HG03139 (cell line): ENCODE results near the gene RPH3AL.
"Not testable (repeated sequence)": the region's sequence is repeated elsewhere in the genome, so short reads cannot be mapped to it uniquely, and the experiment has no call there.

ENCODE experiments used
- ATAC-seq: cut with Tn5 transposase; IDR thresholded peaks from one replicate; pipeline ENCODE4 v1.9.1; 2021; ENCODE audit not compliant: unreplicated experiment

Gene RPH3AL

DNA sequence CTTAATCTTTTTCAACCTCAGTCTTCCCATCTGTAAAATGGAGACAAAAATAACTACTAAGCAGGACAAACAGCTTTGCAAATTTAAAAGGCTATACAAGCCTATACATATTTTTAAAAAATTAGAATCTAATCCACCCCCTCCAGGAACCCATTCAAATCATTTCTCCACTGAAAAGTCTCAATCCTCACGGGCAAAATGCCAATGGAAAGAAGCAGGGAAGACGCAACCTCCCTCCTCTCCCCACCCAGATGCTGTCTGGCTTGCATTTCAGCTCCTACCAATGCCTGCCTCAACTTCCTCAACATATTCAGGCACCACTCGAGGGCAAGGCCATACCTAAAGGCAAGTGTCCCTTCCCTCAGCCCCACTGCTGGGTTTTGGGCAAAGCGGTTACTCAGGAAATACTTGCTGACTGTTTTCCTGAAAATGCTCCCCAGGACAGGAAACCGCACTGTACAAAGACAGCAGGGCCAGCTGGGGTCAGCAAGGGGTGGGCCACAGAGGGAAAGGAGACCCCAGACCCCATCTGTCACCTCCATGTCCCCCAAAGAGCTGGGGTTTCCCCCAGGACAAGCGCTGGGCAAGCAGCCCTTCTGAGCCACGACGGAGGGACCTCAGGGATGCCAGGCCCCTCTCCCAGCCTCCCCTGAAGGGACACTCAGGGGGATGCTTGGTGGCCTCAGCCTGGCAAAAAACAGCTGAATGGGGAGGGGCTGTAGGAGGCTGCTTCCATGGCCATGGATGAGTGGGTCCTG is 123.5 kb downstream of the RPH3AL start:
- no peak for ATAC-seq

DNA sequence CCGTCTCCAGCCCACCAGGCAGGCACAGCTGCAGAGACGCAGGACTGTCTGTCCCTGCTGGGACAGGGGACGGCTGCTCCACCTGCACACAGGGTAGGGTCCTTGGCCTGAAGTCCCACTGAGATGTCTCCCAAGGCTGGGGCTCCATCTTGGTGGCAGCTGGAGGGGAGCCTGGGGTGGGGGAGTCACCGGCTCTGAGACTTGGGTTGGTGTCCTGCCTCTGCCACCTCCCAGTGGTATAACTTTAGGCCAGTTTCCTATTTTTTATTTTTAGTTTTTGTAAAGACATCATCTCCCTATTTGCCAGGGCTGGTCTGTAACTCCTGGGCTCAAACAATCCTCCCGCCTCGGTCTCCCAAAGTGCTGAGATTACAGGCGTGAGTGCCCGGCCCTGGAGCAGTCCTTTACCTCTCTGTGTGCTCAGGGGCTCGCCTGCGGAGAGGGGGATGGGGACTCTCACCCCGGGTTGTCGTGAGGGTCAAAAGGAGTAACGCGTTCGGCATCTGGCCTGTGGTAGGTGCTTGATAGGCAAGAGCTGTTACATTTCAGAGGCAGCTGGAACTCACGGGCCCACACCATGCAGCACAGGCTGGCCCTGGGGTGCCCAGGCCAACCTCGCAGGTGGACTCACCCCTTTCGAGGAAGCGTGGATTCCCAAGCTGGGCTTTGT is 124.5 kb downstream of the RPH3AL start:
- ATAC-seq: no peak

GRCh38 chr17:227078-227945 is 125.3 kb downstream of the RPH3AL start:
- no peak for ATAC-seq

DNA sequence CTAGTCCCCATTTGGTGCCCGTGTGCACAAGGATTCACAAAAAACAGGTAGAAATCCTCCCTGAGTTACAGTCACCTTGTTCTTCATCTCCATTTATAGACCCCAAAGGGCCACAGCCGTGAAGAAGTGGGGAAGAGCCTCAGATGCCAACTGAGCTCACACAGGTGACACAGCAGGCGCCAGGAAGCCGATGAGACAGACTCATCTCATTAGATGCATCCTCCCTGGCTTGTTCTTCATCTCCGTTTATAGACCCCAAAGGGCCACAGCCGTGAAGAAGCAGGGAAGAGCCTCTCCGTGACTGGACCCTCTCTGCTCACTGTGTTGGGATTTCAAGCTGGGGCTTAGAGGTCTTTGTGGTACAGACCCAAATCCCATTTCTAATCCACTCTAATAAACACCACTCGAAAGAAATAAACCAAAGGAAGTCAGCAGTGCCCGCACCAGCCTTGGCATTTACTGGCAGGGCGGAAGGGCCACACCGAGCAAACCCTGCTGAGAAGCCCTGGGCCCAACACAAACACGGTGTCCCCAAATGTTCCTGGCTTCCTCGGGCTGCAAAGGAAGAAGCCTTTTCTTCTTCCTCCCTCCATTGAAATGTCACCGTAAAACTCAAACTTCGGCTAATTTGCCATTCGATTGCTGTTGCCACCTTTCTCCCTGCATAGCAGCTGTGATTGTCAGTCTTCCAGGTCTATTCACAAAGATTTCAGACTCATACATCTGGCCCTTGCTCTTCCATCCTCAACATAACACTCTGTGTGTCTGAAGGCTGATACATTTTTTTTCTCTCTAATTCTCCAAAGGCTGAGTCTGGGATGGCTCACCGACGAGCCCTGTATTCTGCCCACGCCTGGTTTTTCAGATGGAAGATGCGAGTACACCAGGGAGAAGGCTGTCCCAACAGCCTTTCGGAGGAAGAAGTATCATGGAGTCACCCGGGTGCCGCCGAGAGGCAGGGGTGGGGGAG is 126.2 kb downstream of the RPH3AL start:
- no peak for ATAC-seq

- no peak for ATAC-seq
Measured at GRCh38 chr17:225551-225950, 127.1 kb downstream of the RPH3AL start.

DNA sequence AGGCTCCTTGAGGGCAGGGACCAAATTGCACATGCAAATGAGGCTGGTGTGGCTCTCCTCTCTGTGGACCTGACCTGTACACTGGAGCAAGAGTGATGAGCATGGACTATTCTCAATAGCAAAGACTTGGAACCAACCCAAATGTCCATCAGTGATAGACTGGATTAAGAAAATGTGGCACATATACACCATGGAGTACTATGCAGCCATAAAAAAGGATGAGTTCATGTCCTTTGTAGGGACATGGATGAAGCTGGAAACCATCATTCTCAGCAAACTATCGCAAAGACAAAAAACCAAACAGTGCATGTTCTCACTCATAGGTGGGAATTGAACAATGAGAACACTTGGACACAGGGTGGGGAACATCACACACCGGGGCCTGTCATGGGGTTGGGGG is 128.0 kb downstream of the RPH3AL start:
- not testable (repeated sequence) for ATAC-seq

- ATAC-seq: no peak
Measured at GRCh38 chr17:223723-224471, 128.7 kb downstream of the RPH3AL start.

GRCh38 chr17:222172-222571 is 130.4 kb downstream of the RPH3AL start:
- no peak for ATAC-seq

DNA sequence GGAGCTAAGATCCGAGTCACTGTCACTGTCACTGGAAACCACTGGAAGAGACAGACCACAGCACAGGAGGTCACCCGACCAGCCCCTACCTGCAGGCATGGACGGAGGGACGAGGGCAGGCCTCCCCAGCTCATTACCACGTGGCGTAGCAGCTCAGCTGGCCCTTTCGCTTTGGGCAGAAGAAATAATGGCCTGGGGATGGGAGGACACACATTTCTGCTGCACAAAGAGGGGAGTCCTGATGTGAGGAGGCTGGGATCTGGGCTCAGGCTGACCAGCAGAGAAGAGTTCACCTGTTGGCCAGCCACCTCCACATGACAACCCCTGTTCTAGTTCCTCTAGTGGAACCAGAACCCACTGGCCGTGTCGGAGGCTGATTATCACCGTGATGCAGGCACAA is 132.9 kb downstream of the RPH3AL start:
- ATAC-seq: no peak

- ATAC-seq: no peak
Measured at GRCh38 chr17:218432-219110, 134.0 kb downstream of the RPH3AL start.

DNA sequence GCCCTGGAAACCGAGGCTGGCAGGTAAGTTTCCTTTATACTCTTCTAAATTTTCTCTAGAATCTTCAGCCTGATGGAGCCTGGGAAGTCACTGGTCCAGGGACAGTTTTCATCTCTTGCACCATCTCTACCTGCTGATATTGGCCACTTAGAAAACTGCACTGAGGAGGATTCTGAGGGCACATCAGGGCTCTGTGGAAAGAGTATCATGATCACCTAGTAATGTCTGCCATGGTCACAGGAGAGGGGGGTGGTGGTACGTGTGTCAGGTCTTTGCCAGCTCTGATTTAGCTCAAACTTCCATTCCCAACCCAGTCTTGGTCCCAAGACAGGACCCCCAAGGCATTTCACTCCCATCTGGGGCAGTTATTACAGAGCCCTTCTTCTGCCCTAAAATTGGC is 136.0 kb downstream of the RPH3AL start:
- ATAC-seq: no peak

DNA sequence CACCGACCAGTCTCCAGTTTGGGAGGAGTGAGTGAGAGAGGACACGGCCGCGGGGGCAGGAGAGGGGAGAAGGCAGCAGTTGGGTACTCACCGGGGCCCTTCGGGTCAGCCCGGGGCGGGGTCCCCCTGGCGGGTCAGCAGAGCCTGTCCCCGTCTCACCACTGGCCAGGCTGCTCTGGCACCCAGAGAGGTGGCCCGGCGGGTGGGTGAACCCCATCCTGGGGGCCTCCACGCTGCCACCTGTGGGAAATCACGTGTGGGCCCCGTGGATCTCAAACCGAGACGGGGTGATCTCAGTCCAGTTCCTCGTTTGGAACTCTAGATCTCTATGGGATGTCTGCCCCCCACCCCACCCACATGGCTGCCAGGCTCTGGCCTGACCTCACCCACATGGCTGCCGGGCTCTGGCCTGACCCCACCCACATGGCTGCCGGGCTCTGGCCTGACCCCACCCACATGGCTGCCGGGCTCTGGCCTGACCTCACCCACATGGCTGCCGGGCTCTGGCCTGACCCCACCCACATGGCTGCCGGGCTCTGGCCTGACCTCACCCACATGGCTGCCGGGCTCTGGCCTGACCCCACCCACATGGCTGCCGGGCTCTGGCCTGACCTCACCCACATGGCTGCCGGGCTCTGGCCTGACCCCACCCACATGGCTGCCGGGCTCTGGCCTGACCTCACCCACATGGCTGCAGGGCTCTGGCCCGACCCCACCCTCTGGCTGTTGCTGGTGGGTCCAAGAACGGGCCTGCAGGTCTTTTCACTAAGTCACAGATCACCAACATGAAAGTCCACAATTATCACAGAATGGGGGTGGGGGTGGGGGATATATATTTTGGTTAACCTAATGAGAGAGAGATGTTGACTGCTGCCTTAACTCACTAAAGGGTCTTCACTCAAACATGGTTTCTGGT is 136.8 kb downstream of the RPH3AL start:
- ATAC-seq: not testable (repeated sequence)

- no peak for ATAC-seq
Measured at GRCh38 chr17:214881-215331, 137.7 kb downstream of the RPH3AL start.

DNA sequence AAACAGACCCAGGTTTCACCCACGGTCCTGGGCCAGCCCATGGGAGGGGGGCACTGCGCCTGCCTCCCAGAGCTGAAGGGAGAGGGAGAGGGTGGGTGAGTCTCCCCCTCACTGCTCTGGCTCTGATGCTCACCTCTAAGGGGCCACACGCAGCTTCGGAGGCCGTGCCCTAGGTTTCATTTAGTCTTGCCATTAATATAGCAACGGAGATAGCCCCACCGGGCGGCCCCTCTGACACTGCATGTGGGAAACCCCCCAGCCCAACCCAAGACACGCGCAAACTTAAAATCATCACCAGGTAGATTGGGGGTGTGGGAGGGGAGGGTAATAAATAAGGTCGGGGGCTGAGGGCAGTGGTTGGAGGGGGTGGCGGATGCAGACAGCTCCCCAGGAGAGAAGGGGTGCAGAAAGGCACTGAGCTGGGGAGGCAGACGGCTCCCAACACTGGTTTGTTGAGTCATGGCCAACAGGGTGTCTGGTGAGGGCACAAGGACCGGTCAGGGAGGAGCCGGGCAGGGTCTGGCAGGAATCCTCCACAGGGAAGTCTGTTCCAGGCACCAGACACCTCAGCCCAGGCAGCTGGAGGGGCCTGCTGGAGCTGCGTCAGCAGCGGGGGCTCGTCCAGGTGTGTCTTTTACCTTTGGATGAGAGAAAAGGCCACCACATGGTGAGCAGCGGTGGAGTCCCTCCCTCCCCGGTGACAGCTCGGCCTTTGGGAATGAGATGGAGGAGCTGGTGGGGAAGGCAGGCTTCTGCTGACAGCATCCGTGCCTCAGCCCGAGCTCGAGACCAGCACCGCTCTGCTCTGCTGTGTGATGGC is 139.1 kb downstream of the RPH3AL start:
- no peak for ATAC-seq

GRCh38 chr17:210402-210801 is 142.2 kb downstream of the RPH3AL start:
- no peak for ATAC-seq

GRCh38 chr17:208429-208828 is 144.2 kb downstream of the RPH3AL start:
- ATAC-seq: no peak

- no peak for ATAC-seq
Measured at GRCh38 chr17:207775-208174, 144.8 kb downstream of the RPH3AL start.
